ENCODE measurements around the gene ZRANB1. TPM values are rescaled to one million over a fixed set of nuclear protein-coding genes. Genes with fewer than 3 reads are reported as not detected.
A peak's percentile ranks its signal among the peaks of the same experiment; 100 is the strongest.

The ZRANB1 gene
- polyA plus RNA-seq, 1 donor, result 31.8 TPM

- DNase-seq, result no peak
These were observed 63.6 kb downstream of the ZRANB1 start for GRCh38 chr10:125005312-125006187.

GRCh38 chr10:125006188-125006680 is 64.3 kb downstream of the ZRANB1 start:
- no peak for DNase-seq

- peak; percentile 53 for DNase-seq
These were observed 65.1 kb downstream of the ZRANB1 start for GRCh38 chr10:125006921-125007426.

GRCh38 chr10:125007436-125007835 is 65.5 kb downstream of the ZRANB1 start:
- DNase-seq, result no peak

- no peak for DNase-seq
These were observed 67.0 kb downstream of the ZRANB1 start for GRCh38 chr10:125008689-125009638.

- DNase-seq, result no peak
These were observed 67.8 kb downstream of the ZRANB1 start for GRCh38 chr10:125009661-125010161.

- no peak for DNase-seq
These were observed 68.4 kb downstream of the ZRANB1 start for GRCh38 chr10:125010362-125010761.

GRCh38 chr10:125011171-125011925 is 69.4 kb downstream of the ZRANB1 start:
- no peak for DNase-seq

- no peak for DNase-seq
These were observed 70.2 kb downstream of the ZRANB1 start for GRCh38 chr10:125011926-125012705.

- DNase-seq, result no peak
These were observed 71.1 kb downstream of the ZRANB1 start for GRCh38 chr10:125012851-125013528.

- DNase-seq, result no peak
These were observed 71.6 kb downstream of the ZRANB1 start for GRCh38 chr10:125013529-125013872.

- DNase-seq, result no peak
These were observed 72.3 kb downstream of the ZRANB1 start for GRCh38 chr10:125014086-125014830.

GRCh38 chr10:125014836-125015355 is 73.0 kb downstream of the ZRANB1 start:
- DNase-seq, result no peak

- DNase-seq, result no peak
These were observed 73.5 kb downstream of the ZRANB1 start for GRCh38 chr10:125015356-125015944.

- no peak for DNase-seq
These were observed 74.2 kb downstream of the ZRANB1 start for GRCh38 chr10:125016123-125016522.

- DNase-seq, result no peak
These were observed 74.8 kb downstream of the ZRANB1 start for GRCh38 chr10:125016611-125017202.

GRCh38 chr10:125017547-125018298 is 75.8 kb downstream of the ZRANB1 start:
- DNase-seq, result no peak
